ENCODE measurements around the gene CD44. TPM values are rescaled to one million over a fixed set of nuclear protein-coding genes. Genes with fewer than 3 reads are reported as not detected.

The CD44 gene
- polyA plus RNA-seq, 1 of the 3 experiments (the other 2 are of a cell fraction) = 457 TPM

DNA sequence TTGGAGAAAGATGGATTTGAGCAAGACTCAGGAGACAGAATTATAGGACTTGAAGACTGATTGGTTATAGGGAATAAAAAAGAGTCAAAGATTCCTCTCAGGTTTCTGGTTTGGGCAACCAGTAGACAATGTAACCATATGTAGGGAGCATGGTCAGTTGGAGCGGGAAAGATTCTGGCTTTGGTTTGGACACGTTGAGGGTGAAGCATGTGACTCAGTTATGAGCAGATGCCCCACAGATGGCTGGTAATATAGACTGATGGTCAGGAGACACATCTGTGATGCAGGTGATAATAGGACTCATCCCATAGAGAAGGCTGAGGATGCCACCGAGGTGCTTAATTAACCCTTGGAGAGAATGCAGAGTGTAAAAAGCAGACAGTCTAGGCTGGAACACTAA, 132.1 kb downstream of the CD44 start:
- H3K9ac ChIP-seq = no peak overlapping the region
- no peaks in the 10 kb centered on the region for H3K36me3 ChIP-seq (replicated peaks in 1 of 2; ENCODE audit: control insufficient read depth in 1 of 2, insufficient read depth in 2 of 2, low read length in 1 of 2)
- H3K9me2 ChIP-seq = no peaks in the 10 kb centered on the region
- H2AFZ ChIP-seq (ENCODE audit: low read depth) = no peak overlapping the region
- no peaks in the 10 kb centered on the region for H3K79me2 ChIP-seq (ENCODE audit: insufficient read depth)
- POLR2A ChIA-PET = no interaction called here
- no peaks in the 10 kb centered on the region for H4K20me1 ChIP-seq (ENCODE audit: insufficient read depth)
- no peak for DNase-seq
- no peak overlapping the region for H3K4me2 ChIP-seq
- H3F3A ChIP-seq (replicated peaks; ENCODE audit: insufficient read depth) = peaks cover 8% of the 10 kb centered on the region
- TF ChIP-seq NRF1 (IDR thresholded peaks at IDR 0.05; ENCODE audit: low read depth, low read length) (no peak), RAD21 (IDR thresholded peaks at IDR 0.05; ENCODE audit: low read length) (no peak), SIN3A (IDR thresholded peaks at IDR 0.05; ENCODE audit: borderline replicate concordance, low read depth, low read length) (no peak), GABPA (IDR thresholded peaks at IDR 0.05; ENCODE audit: low read depth) (no peak), EP300 (IDR thresholded peaks at IDR 0.05; ENCODE audit: borderline replicate concordance in 1 of 2, low read depth in 1 of 2, low read length in 1 of 2) (no peak), EZH2phosphoT487 (IDR thresholded peaks at IDR 0.05; ENCODE audit: borderline replicate concordance, low read depth) (no peak), SMC3 (IDR thresholded peaks at IDR 0.05; ENCODE audit: low read depth, low read length) (no peak), ELF1 (IDR thresholded peaks at IDR 0.05) (no peak), FOXJ3 (CRISPR knock-in tag; IDR thresholded peaks at IDR 0.05) (no peak)
- TF ChIP-seq, protein P1, sequence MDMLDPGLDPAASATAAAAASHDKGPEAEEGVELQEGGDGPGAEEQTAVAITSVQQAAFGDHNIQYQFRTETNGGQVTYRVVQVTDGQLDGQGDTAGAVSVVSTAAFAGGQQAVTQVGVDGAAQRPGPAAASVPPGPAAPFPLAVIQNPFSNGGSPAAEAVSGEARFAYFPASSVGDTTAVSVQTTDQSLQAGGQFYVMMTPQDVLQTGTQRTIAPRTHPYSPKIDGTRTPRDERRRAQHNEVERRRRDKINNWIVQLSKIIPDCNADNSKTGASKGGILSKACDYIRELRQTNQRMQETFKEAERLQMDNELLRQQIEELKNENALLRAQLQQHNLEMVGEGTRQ (IDR thresholded peaks at IDR 0.05; ENCODE audit: borderline replicate concordance, low read depth, low read length) = no peak
- TF ChIP-seq, protein P2, sequence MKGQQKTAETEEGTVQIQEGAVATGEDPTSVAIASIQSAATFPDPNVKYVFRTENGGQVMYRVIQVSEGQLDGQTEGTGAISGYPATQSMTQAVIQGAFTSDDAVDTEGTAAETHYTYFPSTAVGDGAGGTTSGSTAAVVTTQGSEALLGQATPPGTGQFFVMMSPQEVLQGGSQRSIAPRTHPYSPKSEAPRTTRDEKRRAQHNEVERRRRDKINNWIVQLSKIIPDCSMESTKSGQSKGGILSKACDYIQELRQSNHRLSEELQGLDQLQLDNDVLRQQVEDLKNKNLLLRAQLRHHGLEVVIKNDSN (IDR thresholded peaks at IDR 0.05; ENCODE audit: borderline replicate concordance, low read depth) = no peak
- H3K27ac ChIP-seq (ENCODE audit: low read depth in 2 of 2, low read length in 1 of 2) = no peak overlapping the region
- H3K4me1 ChIP-seq (ENCODE audit: control insufficient read depth in 1 of 2, insufficient read depth in 2 of 2, low read depth in 1 of 2, low read length in 1 of 2) = peaks cover 2 to 17% of the 10 kb centered on the region in 2 experiments; a peak in 2 of 4 replicates
- 74% methylated on average over 3 of the region's 3 CpGs for WGBS (ENCODE audit: low lambda C conversion rate)
- H3K9me3 ChIP-seq = no peaks in the 10 kb centered on the region
- CTCF ChIA-PET = interaction anchor here (1.2 kb wide), 1 partner anchor 141 kb away, joined by 4 read pairs; no protein-coding TSS in a partner anchor
- H3K4me3 ChIP-seq (ENCODE audit: low read depth in 2 of 2, low read length in 1 of 2) = no peak overlapping the region
- no peaks in the 10 kb centered on the region for H3K27me3 ChIP-seq (ENCODE audit: insufficient read depth)

DNA sequence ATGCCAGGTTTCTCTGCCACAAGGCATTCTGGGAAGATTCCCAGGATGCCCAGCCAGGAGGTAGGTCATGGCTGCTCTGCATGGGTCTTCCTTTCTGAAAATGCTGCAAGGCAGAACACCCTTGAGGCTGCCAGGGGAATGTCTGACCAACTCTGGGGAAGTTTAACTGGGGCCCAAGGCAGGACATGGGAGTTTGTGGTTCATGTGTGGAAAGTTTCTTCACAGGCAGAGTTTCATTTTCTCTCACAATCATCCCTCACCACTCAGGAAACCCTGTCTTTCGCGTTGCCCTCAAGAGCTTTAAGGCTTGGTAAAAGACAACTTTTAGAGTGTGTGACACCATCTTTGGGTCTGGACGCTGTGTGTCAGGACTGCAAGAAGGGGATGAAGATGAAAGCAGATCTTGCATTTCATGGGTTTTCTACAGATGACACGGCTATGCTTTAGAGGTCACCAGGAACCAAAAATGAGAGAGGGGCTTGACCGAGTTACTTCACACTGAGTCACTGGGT, 133.5 kb downstream of the CD44 start:
- ChIA-PET CTCF (interaction anchor here (1.2 kb wide), 1 partner anchor 140 kb away, joined by 4 read pairs; no protein-coding TSS in a partner anchor), POLR2A (no interaction called here)
- Histone ChIP-seq H3K27me3 (ENCODE audit: insufficient read depth) (no peaks in the 10 kb centered on the region), H3K4me1 (ENCODE audit: control insufficient read depth in 1 of 2, insufficient read depth in 2 of 2, low read depth in 1 of 2, low read length in 1 of 2) (peaks cover 2 to 14% of the 10 kb centered on the region in 2 experiments; a peak in 2 of 4 replicates), H3K9me2 (no peaks in the 10 kb centered on the region), H3K9me3 (no peaks in the 10 kb centered on the region), H3K4me2 (no peak overlapping the region), H3K9ac (no peak overlapping the region), H3K79me2 (ENCODE audit: insufficient read depth) (no peaks in the 10 kb centered on the region), H3F3A (replicated peaks; ENCODE audit: insufficient read depth) (peaks cover 8% of the 10 kb centered on the region), H2AFZ (ENCODE audit: low read depth) (no peak overlapping the region), H4K20me1 (ENCODE audit: insufficient read depth) (no peaks in the 10 kb centered on the region), H3K36me3 (replicated peaks in 1 of 2; ENCODE audit: control insufficient read depth in 1 of 2, insufficient read depth in 2 of 2, low read length in 1 of 2) (no peaks in the 10 kb centered on the region), H3K4me3 (ENCODE audit: low read depth in 2 of 2, low read length in 1 of 2) (no peak overlapping the region), H3K27ac (ENCODE audit: low read depth in 2 of 2, low read length in 1 of 2) (no peak overlapping the region)
- WGBS (ENCODE audit: low lambda C conversion rate) = 94% methylated on average over 5 of the region's 5 CpGs
- TF ChIP-seq FOXM1 (IDR thresholded peaks at IDR 0.05; ENCODE audit: low read depth) (no peak), RAD21 (IDR thresholded peaks at IDR 0.05; ENCODE audit: low read length) (no peak), NRF1 (IDR thresholded peaks at IDR 0.05; ENCODE audit: low read depth, low read length) (no peak), NFIC (IDR thresholded peaks at IDR 0.05; ENCODE audit: borderline replicate concordance) (no peak), TEAD4 (IDR thresholded peaks at IDR 0.05; ENCODE audit: borderline replicate concordance, insufficient read depth) (no peak), FOXJ3 (CRISPR knock-in tag; IDR thresholded peaks at IDR 0.05) (no peak)
- TF ChIP-seq, protein P3, sequence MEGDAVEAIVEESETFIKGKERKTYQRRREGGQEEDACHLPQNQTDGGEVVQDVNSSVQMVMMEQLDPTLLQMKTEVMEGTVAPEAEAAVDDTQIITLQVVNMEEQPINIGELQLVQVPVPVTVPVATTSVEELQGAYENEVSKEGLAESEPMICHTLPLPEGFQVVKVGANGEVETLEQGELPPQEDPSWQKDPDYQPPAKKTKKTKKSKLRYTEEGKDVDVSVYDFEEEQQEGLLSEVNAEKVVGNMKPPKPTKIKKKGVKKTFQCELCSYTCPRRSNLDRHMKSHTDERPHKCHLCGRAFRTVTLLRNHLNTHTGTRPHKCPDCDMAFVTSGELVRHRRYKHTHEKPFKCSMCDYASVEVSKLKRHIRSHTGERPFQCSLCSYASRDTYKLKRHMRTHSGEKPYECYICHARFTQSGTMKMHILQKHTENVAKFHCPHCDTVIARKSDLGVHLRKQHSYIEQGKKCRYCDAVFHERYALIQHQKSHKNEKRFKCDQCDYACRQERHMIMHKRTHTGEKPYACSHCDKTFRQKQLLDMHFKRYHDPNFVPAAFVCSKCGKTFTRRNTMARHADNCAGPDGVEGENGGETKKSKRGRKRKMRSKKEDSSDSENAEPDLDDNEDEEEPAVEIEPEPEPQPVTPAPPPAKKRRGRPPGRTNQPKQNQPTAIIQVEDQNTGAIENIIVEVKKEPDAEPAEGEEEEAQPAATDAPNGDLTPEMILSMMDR (IDR thresholded peaks at IDR 0.05) = no peak
- TF ChIP-seq, protein P4, sequence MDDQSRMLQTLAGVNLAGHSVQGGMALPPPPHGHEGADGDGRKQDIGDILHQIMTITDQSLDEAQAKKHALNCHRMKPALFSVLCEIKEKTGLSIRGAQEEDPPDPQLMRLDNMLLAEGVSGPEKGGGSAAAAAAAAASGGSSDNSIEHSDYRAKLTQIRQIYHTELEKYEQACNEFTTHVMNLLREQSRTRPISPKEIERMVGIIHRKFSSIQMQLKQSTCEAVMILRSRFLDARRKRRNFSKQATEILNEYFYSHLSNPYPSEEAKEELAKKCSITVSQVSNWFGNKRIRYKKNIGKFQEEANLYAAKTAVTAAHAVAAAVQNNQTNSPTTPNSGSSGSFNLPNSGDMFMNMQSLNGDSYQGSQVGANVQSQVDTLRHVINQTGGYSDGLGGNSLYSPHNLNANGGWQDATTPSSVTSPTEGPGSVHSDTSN (IDR thresholded peaks at IDR 0.05) = no peak
- DNase-seq = no peak
